Keratinocyte (primary cell): ENCODE measurements around the gene KDM2A. TPM values are rescaled to one million over a fixed set of nuclear protein-coding genes. Genes with fewer than 3 reads are reported as not detected.

Experiments
- DNase-seq: peaks from one replicate; pipeline ENCODE4 v3.0.0-alpha.2; 2011; ENCODE audit warnings: low read depth, missing footprints, low spot score
- FAIRE-seq: peaks from 2 replicates; lab custom pipeline; 2011; peaks lifted over from hg19 to GRCh38; lab: Jason Lieb, UNC
- H2AFZ ChIP-seq: 2 replicates; pipeline ENCODE4 v1.6.0; 2012; ENCODE audit warnings: low read length, control low read depth, inconsistent platforms; ENCODE audit not compliant: control insufficient read depth
- H3K27ac ChIP-seq: 2 replicates; pipeline ENCODE4 v1.5.1; 2011; ENCODE audit warnings: low read length; ENCODE audit not compliant: control insufficient read depth, insufficient read depth
- H3K27me3 ChIP-seq: 3 replicates; pipeline ENCODE4 v1.6.0; 2011; ENCODE audit warnings: low read length; ENCODE audit not compliant: control insufficient read depth, insufficient read depth; ENCODE audit errors: extremely low read depth
- H3K36me3 ChIP-seq, 2 experiments: 2 replicates in 1 of 2; 3 replicates in 1 of 2; pipeline ENCODE4 v1.5.1; 2011; ENCODE audit warnings: low read length in 2 of 2, mild to moderate bottlenecking in 1 of 2; ENCODE audit not compliant: control insufficient read depth in 2 of 2, insufficient read depth in 2 of 2; ENCODE audit errors: extremely low read depth in 1 of 2
- H3K4me1 ChIP-seq: 3 replicates; pipeline ENCODE4 v1.5.1; 2011; ENCODE audit warnings: low read length; ENCODE audit not compliant: control insufficient read depth, insufficient read depth; ENCODE audit errors: extremely low read depth
- H3K4me2 ChIP-seq: 3 replicates; pipeline ENCODE4 v1.6.0; 2011; ENCODE audit warnings: low read depth, low read length; ENCODE audit not compliant: control insufficient read depth, insufficient read depth; ENCODE audit errors: extremely low read depth
- H3K4me3 ChIP-seq, 3 experiments: fragments of 200-600 bp in 1 of 3; sonication (generic) in 1 of 3; 2 replicates in 2 of 3; 3 replicates in 1 of 3; pipeline ENCODE4 v1.5.1; 2011 to 2016; ENCODE audit warnings: low read length in 3 of 3, mild to moderate bottlenecking in 3 of 3, control low read depth in 2 of 3, inconsistent platforms in 1 of 3, low read depth in 1 of 3, mixed read lengths in 1 of 3, mixed run types in 1 of 3, moderate library complexity in 1 of 3; ENCODE audit not compliant: control insufficient read depth in 2 of 3, insufficient read depth in 2 of 3; ENCODE audit errors: extremely low read depth in 1 of 3
- H3K79me2 ChIP-seq: 2 replicates; pipeline ENCODE4 v1.6.0; 2012; ENCODE audit warnings: low read length; ENCODE audit not compliant: control insufficient read depth, insufficient read depth
- H3K9ac ChIP-seq: 3 replicates; pipeline ENCODE4 v1.6.0; 2011; ENCODE audit warnings: low read length; ENCODE audit not compliant: control insufficient read depth, insufficient read depth; ENCODE audit errors: extremely low read depth
- H3K9me1 ChIP-seq: 3 replicates; pipeline ENCODE4 v1.6.0; 2011; ENCODE audit warnings: low read length; ENCODE audit not compliant: control insufficient read depth, insufficient read depth; ENCODE audit errors: extremely low read depth
- H3K9me3 ChIP-seq: 2 replicates; pipeline ENCODE4 v1.5.1; 2012; ENCODE audit warnings: low read depth, low read length; ENCODE audit not compliant: control insufficient read depth
- H4K20me1 ChIP-seq: 3 replicates; pipeline ENCODE4 v1.6.0; 2011; ENCODE audit warnings: low read length; ENCODE audit not compliant: control insufficient read depth, insufficient read depth; ENCODE audit errors: extremely low read depth
- CTCF ChIP-seq, 3 experiments: IDR thresholded peaks in 1 of 3; conservative IDR thresholded peaks in 1 of 3; optimal IDR thresholded peaks in 1 of 3; 2 replicates in 2 of 3; 3 replicates in 1 of 3; pipeline versions ENCODE3 to v1.5.1; 2011; ENCODE audit warnings: low read length in 3 of 3, mild to moderate bottlenecking in 3 of 3, moderate library complexity in 2 of 3, control low read depth in 1 of 3, inconsistent platforms in 1 of 3; ENCODE audit not compliant: insufficient read depth in 2 of 3; ENCODE audit errors: extremely low read depth in 1 of 3
- EZH2 ChIP-seq: IDR thresholded peaks from one replicate; pipeline ENCODE4 v1.6.1; 2012; ENCODE audit warnings: inconsistent platforms, mild to moderate bottlenecking, low read length, moderate library complexity
- dilution Hi-C: fragments of 300-500 bp; cut with MboI; formaldehyde crosslinking; loops from one replicate; pipeline ENCODE4 v1.7.0; 2020; ENCODE audit warnings: low sequenced_read_pairs; ENCODE audit not compliant: extremely low pct_ligation_motif_present
- polyA plus RNA-seq, 5 experiments: library from polyadenylated mRNA; depleted of rRNA in 3 of 5; stranded (reverse) in 3 of 5; stranded (forward) in 1 of 5; unstranded in 1 of 5; fragments of >200 nt; gene quantifications; 1 replicate in 1 of 5; 2 replicates in 3 of 5; 3 replicates in 1 of 5; pipeline versions ENCODE4 v1.2.1 to v1.2.3, GENCODE V29; 2011 to 2012; ENCODE audit warnings: missing spikeins in 2 of 5, low read depth in 1 of 5, low replicate concordance in 1 of 5

KDM2A gene
- polyA plus RNA-seq, 1 donor (not counting 4 experiments of a cell fraction or from before 2014, with no cell fraction given) = 29.9 TPM

GRCh38 chr11:67146516-67147226 lies 27.6 kb downstream of the KDM2A start:
- no peak for TF ChIP-seq CTCF (optimal IDR thresholded peaks at IDR 0.05 in 1 of 3, IDR thresholded peaks at IDR 0.05 in 1 of 3, conservative IDR thresholded peaks at IDR 0.05 in 1 of 3; ENCODE audit: extremely low read depth in 1 of 3, insufficient read depth in 2 of 3, low read length in 3 of 3)
- TF ChIP-seq EZH2 = no peak
- H3K27ac ChIP-seq = no peak overlapping the region
- no peak for FAIRE-seq
- H3K9ac ChIP-seq = no peak overlapping the region
- no peak overlapping the region for H3K4me3 ChIP-seq
- H4K20me1 ChIP-seq = no peaks in the 10 kb centered on the region
- dilution Hi-C loops = no loop called here
- no peaks in the 10 kb centered on the region for H3K4me1 ChIP-seq
- H3K9me1 ChIP-seq = no peaks in the 10 kb centered on the region
- no peaks in the 10 kb centered on the region for H3K27me3 ChIP-seq
- no peak for DNase-seq
- H2AFZ ChIP-seq = no peak overlapping the region
- no peak overlapping the region for H3K4me2 ChIP-seq
- H3K36me3 ChIP-seq = peaks cover 9 to 16% of the 10 kb centered on the region in 2 experiments
- H3K9me3 ChIP-seq = no peaks in the 10 kb centered on the region
- peaks cover 57% of the 10 kb centered on the region for H3K79me2 ChIP-seq

- H3K27me3 ChIP-seq = no peaks in the 10 kb centered on the region
- no peaks in the 10 kb centered on the region for H3K9me1 ChIP-seq
- no peak overlapping the region for H3K27ac ChIP-seq
- H2AFZ ChIP-seq = no peak overlapping the region
- H3K9me3 ChIP-seq = no peaks in the 10 kb centered on the region
- no peak for DNase-seq
- no peak overlapping the region for H3K4me2 ChIP-seq
- no peak for FAIRE-seq
- no peaks in the 10 kb centered on the region for H4K20me1 ChIP-seq
- no peak for TF ChIP-seq EZH2
- TF ChIP-seq CTCF (optimal IDR thresholded peaks at IDR 0.05 in 1 of 3, IDR thresholded peaks at IDR 0.05 in 1 of 3, conservative IDR thresholded peaks at IDR 0.05 in 1 of 3; ENCODE audit: extremely low read depth in 1 of 3, insufficient read depth in 2 of 3, low read length in 3 of 3) = no peak
- peaks cover 5 to 14% of the 10 kb centered on the region in 2 experiments for H3K36me3 ChIP-seq
- no peaks in the 10 kb centered on the region for H3K4me1 ChIP-seq
- dilution Hi-C loops = no loop called here
- H3K4me3 ChIP-seq = no peak overlapping the region
- no peak overlapping the region for H3K9ac ChIP-seq
- H3K79me2 ChIP-seq = peaks cover 56% of the 10 kb centered on the region
Observed at GRCh38 chr11:67153971-67154370, 34.9 kb downstream of the KDM2A start.
